Measurements from ENCODE around the gene SCAMP1. TPM values are rescaled to one million over a fixed set of nuclear protein-coding genes. Genes with fewer than 3 reads are reported as not detected.

The SCAMP1 gene
- total RNA-seq, 1 experiment from 2014 or later = 36.0 TPM

DNA sequence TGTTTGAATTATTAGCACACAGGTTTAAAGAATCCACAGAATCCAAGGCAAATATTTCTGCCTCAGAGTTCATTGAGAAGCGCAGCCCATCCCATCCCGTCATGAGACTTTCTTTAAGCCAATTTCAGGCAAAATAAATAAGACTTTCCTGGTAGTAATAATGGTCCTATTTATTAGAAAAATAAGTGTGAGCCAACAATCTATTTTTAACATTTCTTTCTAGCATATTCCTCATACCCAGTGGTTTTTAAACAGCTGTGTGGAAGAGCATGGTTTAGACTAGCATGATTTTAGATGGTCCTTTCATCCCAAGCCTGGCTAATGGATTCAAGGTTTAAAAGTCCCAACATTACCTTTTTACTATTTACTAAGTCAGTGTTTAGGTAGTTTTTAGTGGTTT, 125.8 kb downstream of the SCAMP1 start:
- DNase-seq = no peak
- H3K27me3 ChIP-seq (ENCODE audit: insufficient read depth, low read length) = no peaks in the 10 kb centered on the region

More for the DNA sequence above, 125.8 kb downstream of the SCAMP1 start:
- no peak overlapping the region for H2BK5ac ChIP-seq (ENCODE audit: insufficient read length, low read length)
- Mint-ChIP-seq H3K4me1 (peaks cover 5 to 10% of the 10 kb centered on the region in 2 experiments), H3K4me3 (no peak overlapping the region), H3K9me3 (no peaks in the 10 kb centered on the region), H3K27ac (no peak overlapping the region), H3K36me3 (ENCODE audit: insufficient read depth in 1 of 3, low read depth in 3 of 3) (peaks cover 29 to 44% (median 30%) of the 10 kb centered on the region in 3 experiments; a peak in 6 of 7 replicates), H3K27me3 (ENCODE audit: low read depth) (no peaks in the 10 kb centered on the region)
- no peak overlapping the region for H3T11ph ChIP-seq (ENCODE audit: low read length)
- no peaks in the 10 kb centered on the region for H4K20me1 ChIP-seq (ENCODE audit: control insufficient read depth, insufficient read depth, insufficient read length)
- H3K27ac ChIP-seq (ENCODE audit: insufficient read length, low read depth, low read length) = no peak overlapping the region
- H3K9me3 ChIP-seq (ENCODE audit: control insufficient read depth, low read depth, low read length) = no peaks in the 10 kb centered on the region
- H3K79me2 ChIP-seq (ENCODE audit: insufficient read depth, low read length) = no peaks in the 10 kb centered on the region
- H3K4me1 ChIP-seq (ENCODE audit: insufficient read depth, low read length) = no peaks in the 10 kb centered on the region
- TF ChIP-seq, protein P1, sequence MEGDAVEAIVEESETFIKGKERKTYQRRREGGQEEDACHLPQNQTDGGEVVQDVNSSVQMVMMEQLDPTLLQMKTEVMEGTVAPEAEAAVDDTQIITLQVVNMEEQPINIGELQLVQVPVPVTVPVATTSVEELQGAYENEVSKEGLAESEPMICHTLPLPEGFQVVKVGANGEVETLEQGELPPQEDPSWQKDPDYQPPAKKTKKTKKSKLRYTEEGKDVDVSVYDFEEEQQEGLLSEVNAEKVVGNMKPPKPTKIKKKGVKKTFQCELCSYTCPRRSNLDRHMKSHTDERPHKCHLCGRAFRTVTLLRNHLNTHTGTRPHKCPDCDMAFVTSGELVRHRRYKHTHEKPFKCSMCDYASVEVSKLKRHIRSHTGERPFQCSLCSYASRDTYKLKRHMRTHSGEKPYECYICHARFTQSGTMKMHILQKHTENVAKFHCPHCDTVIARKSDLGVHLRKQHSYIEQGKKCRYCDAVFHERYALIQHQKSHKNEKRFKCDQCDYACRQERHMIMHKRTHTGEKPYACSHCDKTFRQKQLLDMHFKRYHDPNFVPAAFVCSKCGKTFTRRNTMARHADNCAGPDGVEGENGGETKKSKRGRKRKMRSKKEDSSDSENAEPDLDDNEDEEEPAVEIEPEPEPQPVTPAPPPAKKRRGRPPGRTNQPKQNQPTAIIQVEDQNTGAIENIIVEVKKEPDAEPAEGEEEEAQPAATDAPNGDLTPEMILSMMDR (conservative IDR thresholded peaks at IDR 0.05) = no peak
- no peak overlapping the region for H2BK120ac ChIP-seq (ENCODE audit: low read depth, low read length, poor library complexity, severe bottlenecking)
- no peak overlapping the region for H3K4ac ChIP-seq (ENCODE audit: low read depth, low read length)
- no peak overlapping the region for H2BK15ac ChIP-seq (ENCODE audit: low read depth, low read length)
- no peaks in the 10 kb centered on the region for H3K79me1 ChIP-seq (ENCODE audit: insufficient read depth, low read depth, low read length, poor library complexity, severe bottlenecking)
- no peak overlapping the region for H3K9ac ChIP-seq (ENCODE audit: extremely low read depth, insufficient read length, low read length)
- no peak overlapping the region for H3K14ac ChIP-seq (ENCODE audit: insufficient read depth, low read length)
- no peak overlapping the region for H4K5ac ChIP-seq (ENCODE audit: insufficient read length, low read depth, low read length)
- H3K4me2 ChIP-seq (ENCODE audit: insufficient read depth, insufficient read length, low read length) = no peak overlapping the region
- H3K56ac ChIP-seq (ENCODE audit: insufficient read length, low read depth, low read length) = no peak overlapping the region
- H2BK20ac ChIP-seq (ENCODE audit: low read depth, low read length, poor library complexity, severe bottlenecking) = no peak overlapping the region
- no peaks in the 10 kb centered on the region for H3K23me2 ChIP-seq (ENCODE audit: insufficient read length, low read depth, low read length, poor library complexity, severe bottlenecking)
- H4K8ac ChIP-seq (replicated peaks; ENCODE audit: insufficient read length, low read depth, low read length) = no peak overlapping the region
- H3K18ac ChIP-seq (ENCODE audit: insufficient read length, low read depth, low read length) = no peak overlapping the region
- H2BK12ac ChIP-seq (ENCODE audit: insufficient read length, low read depth, low read length) = no peak overlapping the region
- H2AFZ ChIP-seq (ENCODE audit: low read length) = no peak overlapping the region
- WGBS (ENCODE audit: extremely low coverage, insufficient read length, low lambda C conversion rate) = no CpG with 5 or more reads among the region's 2 CpGs
- no peak overlapping the region for H4K91ac ChIP-seq (ENCODE audit: insufficient read length, low read depth, low read length)
- H2AK5ac ChIP-seq (ENCODE audit: insufficient read length, low read length) = no peak overlapping the region
- no peak overlapping the region for H3K23ac ChIP-seq (ENCODE audit: insufficient read length, low read depth, low read length)
